ENCODE measurements around the gene FA2H.
A peak's percentile ranks its signal among the peaks of the same experiment; 100 is the strongest.

FA2H gene

GRCh38 chr16:74752258-74752657, 22.4 kb downstream of the FA2H start:
- Histone ChIP-seq H3K4me1 (ENCODE audit: control insufficient read depth, insufficient read depth, low read length) (peaks cover 6% of the 10 kb centered on the region), H3K9me3 (ENCODE audit: control insufficient read depth, low read length) (no peaks in the 10 kb centered on the region), H3K36me3 (ENCODE audit: control insufficient read depth, insufficient read depth, low read length, severe bottlenecking) (no peaks in the 10 kb centered on the region), H3K9ac (ENCODE audit: low read length) (no peak overlapping the region), H3K4me3 (ENCODE audit: low read length) (no peak overlapping the region), H3K27me3 (replicated peaks; ENCODE audit: control insufficient read depth, insufficient read depth, low read length) (peaks cover 43% of the 10 kb centered on the region)
- DNase-seq (ENCODE audit: low read depth) = no peak

GRCh38 chr16:74751658-74752057, 23.0 kb downstream of the FA2H start:
- H3K4me3 ChIP-seq (ENCODE audit: low read length) = no peak overlapping the region

GRCh38 chr16:74749291-74750055, 25.1 kb downstream of the FA2H start:
- H3K4me1 ChIP-seq (ENCODE audit: control insufficient read depth, insufficient read depth, low read length) = peaks cover 6% of the 10 kb centered on the region
- H3K36me3 ChIP-seq (ENCODE audit: control insufficient read depth, insufficient read depth, low read length, severe bottlenecking) = no peaks in the 10 kb centered on the region
- H3K4me3 ChIP-seq (ENCODE audit: low read length) = no peak overlapping the region
- peaks cover 34% of the 10 kb centered on the region for H3K27me3 ChIP-seq (replicated peaks; ENCODE audit: control insufficient read depth, insufficient read depth, low read length)
- no peak overlapping the region for H3K9ac ChIP-seq (ENCODE audit: low read length)
- no peaks in the 10 kb centered on the region for H3K9me3 ChIP-seq (ENCODE audit: control insufficient read depth, low read length)
- DNase-seq (ENCODE audit: low read depth) = peak; percentile 48

More at GRCh38 chr16:74751658-74752057, 23.0 kb downstream of the FA2H start:
- H3K9ac ChIP-seq (ENCODE audit: low read length) = no peak overlapping the region
- peaks cover 42% of the 10 kb centered on the region for H3K27me3 ChIP-seq (replicated peaks; ENCODE audit: control insufficient read depth, insufficient read depth, low read length)
- no peaks in the 10 kb centered on the region for H3K36me3 ChIP-seq (ENCODE audit: control insufficient read depth, insufficient read depth, low read length, severe bottlenecking)
- H3K9me3 ChIP-seq (ENCODE audit: control insufficient read depth, low read length) = no peaks in the 10 kb centered on the region
- no peak for DNase-seq (ENCODE audit: low read depth)
- peaks cover 6% of the 10 kb centered on the region for H3K4me1 ChIP-seq (ENCODE audit: control insufficient read depth, insufficient read depth, low read length)

GRCh38 chr16:74748616-74749026, 26.0 kb downstream of the FA2H start:
- no peaks in the 10 kb centered on the region for H3K36me3 ChIP-seq (ENCODE audit: control insufficient read depth, insufficient read depth, low read length, severe bottlenecking)
- H3K9ac ChIP-seq (ENCODE audit: low read length) = no peak overlapping the region
- no peak overlapping the region for H3K4me3 ChIP-seq (ENCODE audit: low read length)
- peaks cover 9% of the 10 kb centered on the region for H3K4me1 ChIP-seq (ENCODE audit: control insufficient read depth, insufficient read depth, low read length)
- H3K9me3 ChIP-seq (ENCODE audit: control insufficient read depth, low read length) = no peaks in the 10 kb centered on the region
- H3K27me3 ChIP-seq (replicated peaks; ENCODE audit: control insufficient read depth, insufficient read depth, low read length) = peaks cover 31% of the 10 kb centered on the region
- no peak for DNase-seq (ENCODE audit: low read depth)

GRCh38 chr16:74747716-74748615, 26.7 kb downstream of the FA2H start:
- Histone ChIP-seq H3K4me1 (ENCODE audit: control insufficient read depth, insufficient read depth, low read length) (peaks cover 14% of the 10 kb centered on the region), H3K36me3 (ENCODE audit: control insufficient read depth, insufficient read depth, low read length, severe bottlenecking) (no peaks in the 10 kb centered on the region), H3K27me3 (replicated peaks; ENCODE audit: control insufficient read depth, insufficient read depth, low read length) (peaks cover 25% of the 10 kb centered on the region), H3K9ac (ENCODE audit: low read length) (no peak overlapping the region), H3K4me3 (ENCODE audit: low read length) (no peak overlapping the region), H3K9me3 (ENCODE audit: control insufficient read depth, low read length) (no peaks in the 10 kb centered on the region)
- no peak for DNase-seq (ENCODE audit: low read depth)

- H3K27me3 ChIP-seq (replicated peaks; ENCODE audit: control insufficient read depth, insufficient read depth, low read length) = peaks cover 8% of the 10 kb centered on the region
Measured at GRCh38 chr16:74745926-74746325, 28.7 kb downstream of the FA2H start.

GRCh38 chr16:74745109-74745615, 29.5 kb downstream of the FA2H start:
- H3K4me1 ChIP-seq (ENCODE audit: control insufficient read depth, insufficient read depth, low read length) = peaks cover 27% of the 10 kb centered on the region
- no peak for DNase-seq (ENCODE audit: low read depth)
- H3K9me3 ChIP-seq (ENCODE audit: control insufficient read depth, low read length) = no peaks in the 10 kb centered on the region
- H3K4me3 ChIP-seq (ENCODE audit: low read length) = no peak overlapping the region
- H3K27me3 ChIP-seq (replicated peaks; ENCODE audit: control insufficient read depth, insufficient read depth, low read length) = peaks cover 8% of the 10 kb centered on the region
- no peaks in the 10 kb centered on the region for H3K36me3 ChIP-seq (ENCODE audit: control insufficient read depth, insufficient read depth, low read length, severe bottlenecking)
- no peak overlapping the region for H3K9ac ChIP-seq (ENCODE audit: low read length)

More at GRCh38 chr16:74745926-74746325, 28.7 kb downstream of the FA2H start:
- no peaks in the 10 kb centered on the region for H3K9me3 ChIP-seq (ENCODE audit: control insufficient read depth, low read length)
- DNase-seq (ENCODE audit: low read depth) = no peak
- H3K9ac ChIP-seq (ENCODE audit: low read length) = no peak overlapping the region
- no peaks in the 10 kb centered on the region for H3K36me3 ChIP-seq (ENCODE audit: control insufficient read depth, insufficient read depth, low read length, severe bottlenecking)
- no peak overlapping the region for H3K4me3 ChIP-seq (ENCODE audit: low read length)
- H3K4me1 ChIP-seq (ENCODE audit: control insufficient read depth, insufficient read depth, low read length) = peaks cover 24% of the 10 kb centered on the region

GRCh38 chr16:74744566-74744965, 30.1 kb downstream of the FA2H start:
- no peak for DNase-seq (ENCODE audit: low read depth)
- no peak overlapping the region for H3K9ac ChIP-seq (ENCODE audit: low read length)
- no peaks in the 10 kb centered on the region for H3K36me3 ChIP-seq (ENCODE audit: control insufficient read depth, insufficient read depth, low read length, severe bottlenecking)
- no peak overlapping the region for H3K4me3 ChIP-seq (ENCODE audit: low read length)
- no peaks in the 10 kb centered on the region for H3K9me3 ChIP-seq (ENCODE audit: control insufficient read depth, low read length)
- peaks cover 23% of the 10 kb centered on the region for H3K4me1 ChIP-seq (ENCODE audit: control insufficient read depth, insufficient read depth, low read length)
- H3K27me3 ChIP-seq (replicated peaks; ENCODE audit: control insufficient read depth, insufficient read depth, low read length) = peaks cover 8% of the 10 kb centered on the region

GRCh38 chr16:74743668-74744299, 30.8 kb downstream of the FA2H start:
- Histone ChIP-seq H3K4me1 (ENCODE audit: control insufficient read depth, insufficient read depth, low read length) (peaks cover 21% of the 10 kb centered on the region), H3K9ac (ENCODE audit: low read length) (no peak overlapping the region), H3K4me3 (ENCODE audit: low read length) (no peak overlapping the region), H3K27me3 (replicated peaks; ENCODE audit: control insufficient read depth, insufficient read depth, low read length) (peaks cover 12% of the 10 kb centered on the region), H3K36me3 (ENCODE audit: control insufficient read depth, insufficient read depth, low read length, severe bottlenecking) (no peaks in the 10 kb centered on the region), H3K9me3 (ENCODE audit: control insufficient read depth, low read length) (no peaks in the 10 kb centered on the region)
- peak; percentile 50 for DNase-seq (ENCODE audit: low read depth)

GRCh38 chr16:74743045-74743667, 31.5 kb downstream of the FA2H start:
- Histone ChIP-seq H3K4me1 (ENCODE audit: control insufficient read depth, insufficient read depth, low read length) (peaks cover 21% of the 10 kb centered on the region), H3K9ac (ENCODE audit: low read length) (no peak overlapping the region), H3K4me3 (ENCODE audit: low read length) (no peak overlapping the region), H3K27me3 (replicated peaks; ENCODE audit: control insufficient read depth, insufficient read depth, low read length) (peaks cover 14% of the 10 kb centered on the region), H3K36me3 (ENCODE audit: control insufficient read depth, insufficient read depth, low read length, severe bottlenecking) (no peaks in the 10 kb centered on the region), H3K9me3 (ENCODE audit: control insufficient read depth, low read length) (no peaks in the 10 kb centered on the region)
- DNase-seq (ENCODE audit: low read depth) = peak; percentile 11
